Gastrocnemius medialis (tissue), 4 donors: ENCODE data around the gene ENTPD1. TPM values are rescaled to one million over a fixed set of nuclear protein-coding genes. Genes with fewer than 3 reads are reported as not detected.

ENCODE experiments used
- ATAC-seq, 2 donors: fragments of 150-250 bp; one replicate each; pipeline ENCODE4 v1.9.1; 2016
- DNase-seq, 2 donors: peaks; one replicate each; pipeline ENCODE4 v3.0.0-alpha.2; 2019
- H3K27ac ChIP-seq, 4 donors: fragments of 200-600 bp; sonication (generic); 1 replicate in 1 of 4; 2 replicates in 3 of 4; pipeline ENCODE4 v1.5.1; 2016 to 2018; ENCODE audit warnings: mild to moderate bottlenecking in 2 of 4, moderate library complexity in 1 of 4
- H3K27me3 ChIP-seq, 3 donors: fragments of 200-600 bp; sonication (generic) in 2 of 3; 1 replicate in 1 of 3; 2 replicates in 2 of 3; pipeline versions ENCODE4 v1.5.1 to v1.6.0; 2016 to 2019; ENCODE audit warnings: mild to moderate bottlenecking in 1 of 3, moderate library complexity in 1 of 3
- H3K36me3 ChIP-seq, 2 donors: fragments of 200-600 bp; sonication (generic) in 1 of 2; one replicate each; pipeline ENCODE4 v1.5.1; 2017 to 2018
- H3K4me1 ChIP-seq, 2 donors: fragments of 200-600 bp; sonication (generic) in 1 of 2; one replicate each; pipeline ENCODE4 v1.5.1; 2016 to 2017; ENCODE audit warnings: mild to moderate bottlenecking in 2 of 2
- H3K4me3 ChIP-seq, 4 donors: fragments of 200-600 bp; sonication (generic) in 3 of 4; 1 replicate in 1 of 4; 2 replicates in 3 of 4; pipeline ENCODE4 v1.5.1; 2016 to 2019; ENCODE audit warnings: mild to moderate bottlenecking in 2 of 4
- H3K9me3 ChIP-seq, 3 donors: fragments of 200-600 bp; sonication (generic) in 2 of 3; 1 replicate in 1 of 3; 2 replicates in 2 of 3; pipeline ENCODE4 v1.5.1; 2016 to 2019
- POLR2A ChIP-seq, 2 donors: fragments of 450-650 bp; IDR thresholded peaks; one replicate each; pipeline ENCODE4 v1.6.1; 2017; ENCODE audit warnings: antibody characterized with exemption in 2 of 2, mild to moderate bottlenecking in 2 of 2, moderate library complexity in 2 of 2
- in situ Hi-C, 4 donors: fragments of 200-750 bp; cut with MboI; loops; one replicate each; pipeline versions ENCODE4 v1.15.0 to v1.8.0; 2017; ENCODE audit warnings: low sequenced_read_pairs in 4 of 4
- intact Hi-C: fragments of 100-400 bp; cut with DNase I; formaldehyde crosslinking; loops from one replicate; pipeline ENCODE4 v1.15.1; 2023; ENCODE audit warnings: low total_unique reads
- total RNA-seq, 4 donors: library from RNA; depleted of rRNA; stranded (reverse); fragments of >200 nt; gene quantifications; one replicate each; pipeline versions ENCODE4 v1.1.0 to v1.2.3, GENCODE V29; 2016
- TF ChIP-seq, protein P1 (sequence below), 5 experiments: fragments of 450-650 bp in 3 of 5; fragments of 200-600 bp in 2 of 5; sonication (generic) in 2 of 5; IDR thresholded peaks in 4 of 5; conservative IDR thresholded peaks in 1 of 5; 1 replicate in 4 of 5; 2 replicates in 1 of 5; pipeline ENCODE4 v1.5.1; 2016 to 2019; ENCODE audit warnings: antibody characterized with exemption in 5 of 5, mild to moderate bottlenecking in 3 of 5, moderate library complexity in 3 of 5

The ENTPD1 gene
- total RNA-seq, 4 donors from 2014 or later: 1.7 to 6.9 (median 3.8) TPM

DNA sequence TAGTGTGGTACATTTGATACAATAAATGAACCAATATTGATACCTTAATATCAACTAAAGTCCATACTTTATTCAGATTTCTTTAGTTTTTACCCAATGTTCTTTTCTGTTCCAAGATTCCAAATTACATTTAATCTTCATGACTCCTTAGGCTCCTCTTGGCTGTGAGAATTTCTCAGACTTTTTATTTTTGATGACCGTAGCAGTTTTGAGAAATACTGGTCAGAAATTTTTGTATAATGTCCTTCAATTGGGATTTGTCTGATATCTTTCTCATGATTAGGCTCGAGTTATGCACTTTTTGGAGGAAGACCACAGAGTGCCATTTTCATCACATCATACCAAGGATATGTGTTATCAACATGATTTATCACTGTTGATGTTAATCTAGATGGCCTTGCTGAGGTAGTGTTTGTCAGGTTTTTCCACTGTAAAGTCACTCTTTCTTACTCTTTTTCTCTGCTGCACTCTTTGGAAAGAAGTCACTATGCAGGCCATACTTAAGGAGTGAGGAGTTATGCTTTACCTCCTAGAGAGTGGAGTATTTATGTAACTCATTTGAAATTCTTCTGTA lies 12.9 kb upstream of the ENTPD1 start:
- intact Hi-C loops (no loop called here), in situ Hi-C loops (no loop called here)
- Histone ChIP-seq H3K4me3 (no peak overlapping the region), H3K27me3 (no peaks in the 10 kb centered on the region), H3K27ac (peak overlapping the region; percentile 42 to 72 (median 64)), H3K4me1 (peaks cover 4% of the 10 kb centered on the region in 2 donors), H3K9me3 (no peaks in the 10 kb centered on the region), H3K36me3 (no peaks in the 10 kb centered on the region)
- DNase-seq: no peak
- no peak for ATAC-seq
- TF ChIP-seq POLR2A (IDR thresholded peaks at IDR 0.05): no peak
- TF ChIP-seq, protein P1, sequence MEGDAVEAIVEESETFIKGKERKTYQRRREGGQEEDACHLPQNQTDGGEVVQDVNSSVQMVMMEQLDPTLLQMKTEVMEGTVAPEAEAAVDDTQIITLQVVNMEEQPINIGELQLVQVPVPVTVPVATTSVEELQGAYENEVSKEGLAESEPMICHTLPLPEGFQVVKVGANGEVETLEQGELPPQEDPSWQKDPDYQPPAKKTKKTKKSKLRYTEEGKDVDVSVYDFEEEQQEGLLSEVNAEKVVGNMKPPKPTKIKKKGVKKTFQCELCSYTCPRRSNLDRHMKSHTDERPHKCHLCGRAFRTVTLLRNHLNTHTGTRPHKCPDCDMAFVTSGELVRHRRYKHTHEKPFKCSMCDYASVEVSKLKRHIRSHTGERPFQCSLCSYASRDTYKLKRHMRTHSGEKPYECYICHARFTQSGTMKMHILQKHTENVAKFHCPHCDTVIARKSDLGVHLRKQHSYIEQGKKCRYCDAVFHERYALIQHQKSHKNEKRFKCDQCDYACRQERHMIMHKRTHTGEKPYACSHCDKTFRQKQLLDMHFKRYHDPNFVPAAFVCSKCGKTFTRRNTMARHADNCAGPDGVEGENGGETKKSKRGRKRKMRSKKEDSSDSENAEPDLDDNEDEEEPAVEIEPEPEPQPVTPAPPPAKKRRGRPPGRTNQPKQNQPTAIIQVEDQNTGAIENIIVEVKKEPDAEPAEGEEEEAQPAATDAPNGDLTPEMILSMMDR (IDR thresholded peaks at IDR 0.05 in 4 of 5, conservative IDR thresholded peaks at IDR 0.05 in 1 of 5): no peak

DNA sequence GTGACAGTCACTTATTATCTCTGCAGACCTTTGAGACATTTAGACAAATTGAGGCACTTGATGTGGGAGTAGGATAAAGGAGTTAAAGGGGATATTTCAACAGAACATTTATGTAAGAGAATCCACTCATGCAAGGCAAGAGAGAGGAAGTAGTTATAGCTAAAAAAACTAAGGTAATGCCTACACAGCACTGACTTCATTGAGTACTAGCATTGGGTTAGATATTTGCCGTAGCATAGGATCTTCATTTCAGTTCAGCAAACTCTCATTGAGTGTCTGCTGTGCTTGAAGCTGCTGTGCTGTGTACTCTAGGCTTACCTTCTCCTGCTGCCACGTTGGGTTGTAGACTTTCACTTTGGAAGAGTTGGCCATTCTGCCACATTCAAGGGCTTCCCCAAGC lies 10.5 kb upstream of the ENTPD1 start:
- TF ChIP-seq, protein P1 (IDR thresholded peaks at IDR 0.05 in 4 of 5, conservative IDR thresholded peaks at IDR 0.05 in 1 of 5): no peak
- TF ChIP-seq POLR2A (IDR thresholded peaks at IDR 0.05): no peak
- in situ Hi-C loops: no loop called here
- intact Hi-C loops: no loop called here
- ATAC-seq (no peak), DNase-seq (no peak)
- Histone ChIP-seq H3K36me3 (no peaks in the 10 kb centered on the region), H3K9me3 (no peaks in the 10 kb centered on the region), H3K4me3 (no peak overlapping the region), H3K27me3 (no peaks in the 10 kb centered on the region), H3K27ac (no peak overlapping the region), H3K4me1 (peaks cover 4% of the 10 kb centered on the region in 2 donors)

DNA sequence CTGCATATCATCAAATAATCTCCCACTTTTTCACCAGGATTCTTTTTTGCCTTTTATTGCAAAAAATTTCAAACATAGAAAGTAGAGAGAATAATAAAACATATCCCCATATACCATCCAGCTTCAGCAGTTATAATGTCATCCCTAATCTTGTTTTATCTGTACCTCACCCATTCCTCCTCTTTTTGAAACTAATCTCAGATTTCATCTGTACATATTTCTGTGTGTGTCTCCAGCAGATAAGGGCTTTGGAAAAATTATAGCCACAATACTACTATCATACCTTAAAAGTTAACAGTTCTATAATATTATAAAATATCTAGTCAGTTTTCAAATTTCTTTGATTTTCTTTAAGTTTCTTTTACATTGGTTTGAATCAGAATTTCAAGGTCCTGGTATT lies 7.6 kb upstream of the ENTPD1 start:
- no peak for TF ChIP-seq POLR2A (IDR thresholded peaks at IDR 0.05)
- TF ChIP-seq, protein P1 (IDR thresholded peaks at IDR 0.05 in 4 of 5, conservative IDR thresholded peaks at IDR 0.05 in 1 of 5): no peak
- Histone ChIP-seq H3K36me3 (no peaks in the 10 kb centered on the region), H3K27ac (no peak overlapping the region), H3K4me1 (no peaks in the 10 kb centered on the region), H3K9me3 (no peaks in the 10 kb centered on the region), H3K27me3 (no peaks in the 10 kb centered on the region), H3K4me3 (no peak overlapping the region)
- no peak for DNase-seq
- intact Hi-C loops (no loop called here), in situ Hi-C loops (no loop called here)
- no peak for ATAC-seq

DNA sequence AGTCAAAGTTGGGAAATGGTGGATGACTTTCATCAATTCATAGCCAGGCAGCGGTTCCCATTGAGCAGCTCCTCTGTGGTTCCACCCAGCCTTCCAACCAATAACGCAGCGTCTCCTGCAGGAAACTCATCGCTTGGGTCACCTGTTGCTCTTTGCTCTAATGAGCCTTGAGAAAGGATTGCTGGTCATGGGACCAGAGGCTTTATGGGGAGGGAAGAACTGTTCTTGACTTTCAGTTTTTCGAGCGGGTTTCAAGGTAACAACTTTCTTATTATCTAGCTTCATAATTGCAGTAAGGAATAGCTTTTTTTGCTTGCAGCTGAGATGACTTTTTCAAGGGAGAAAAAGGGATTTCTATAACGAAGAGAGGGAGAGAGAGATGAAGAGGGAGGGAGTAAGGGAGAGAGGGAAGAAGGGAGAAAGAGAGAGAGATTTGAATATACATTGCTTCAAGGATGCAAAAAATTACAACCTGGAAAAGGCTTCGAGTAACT lies 405 bp upstream of the ENTPD1 start:
- H3K9me3 ChIP-seq: no peaks in the 10 kb centered on the region
- no peaks in the 10 kb centered on the region for H3K4me1 ChIP-seq
- DNase-seq: peak in 1 of 2 donors; percentile 18
- peak overlapping the region; percentile 52 to 73 (median 60) for H3K27ac ChIP-seq
- peaks cover 0 to 2% (median 0%) of the 10 kb centered on the region in 3 donors for H3K27me3 ChIP-seq
- intact Hi-C loops (no loop called here), in situ Hi-C loops (no loop called here)
- peak in 1 of 2 donors; percentile 49 for ATAC-seq
- TF ChIP-seq, protein P1 (IDR thresholded peaks at IDR 0.05 in 4 of 5, conservative IDR thresholded peaks at IDR 0.05 in 1 of 5): no peak
- peak; percentile 13 to 36 for TF ChIP-seq POLR2A (IDR thresholded peaks at IDR 0.05)
- H3K36me3 ChIP-seq: no peaks in the 10 kb centered on the region
- H3K4me3 ChIP-seq: peak overlapping the region; percentile 36 to 48 (median 40)
